ENCODE measurements around the gene CADM4.

Gene CADM4

GRCh38 chr19:43681821-43682220 lies 42.2 kb upstream of the CADM4 start:
- no peak for DNase-seq
- Histone ChIP-seq H3K4me3 (ENCODE audit: low read depth in 1 of 2, low read length in 2 of 2) (no peak overlapping the region), H4K20me1 (ENCODE audit: insufficient read depth, low read length) (no peaks in the 10 kb centered on the region), H3K9me3 (ENCODE audit: insufficient read depth, low read length, severe bottlenecking) (no peaks in the 10 kb centered on the region), H3K36me3 (ENCODE audit: insufficient read depth, low read length) (no peaks in the 10 kb centered on the region), H3K79me2 (ENCODE audit: insufficient read depth, low read length) (no peaks in the 10 kb centered on the region), H3K27ac (ENCODE audit: low read length) (no peak overlapping the region), H3K4me1 (ENCODE audit: insufficient read depth, low read length) (no peaks in the 10 kb centered on the region), H2AFZ (ENCODE audit: low read depth, low read length) (no peak overlapping the region), H3K4me2 (ENCODE audit: insufficient read depth, low read length) (no peak overlapping the region), H3K9ac (ENCODE audit: low read depth, low read length) (no peak overlapping the region), H3K27me3 (ENCODE audit: insufficient read depth, low read length, poor library complexity) (no peaks in the 10 kb centered on the region)
- ATAC-seq (ENCODE audit: insufficient read depth, low read depth): no peak
- TF ChIP-seq CTCF (IDR thresholded peaks at IDR 0.05; ENCODE audit: borderline replicate concordance, extremely low read depth, low read length, poor library complexity, severe bottlenecking) (no peak), EZH2 (IDR thresholded peaks at IDR 0.05; ENCODE audit: borderline replicate concordance, low read depth, low read length, severe bottlenecking) (no peak)

GRCh38 chr19:43678512-43679261 lies 39.0 kb upstream of the CADM4 start:
- no peak for ATAC-seq (ENCODE audit: insufficient read depth, low read depth)
- H3K27ac ChIP-seq (ENCODE audit: low read length): no peak overlapping the region

GRCh38 chr19:43675906-43676305 lies 36.3 kb upstream of the CADM4 start:
- Histone ChIP-seq H3K9me3 (ENCODE audit: insufficient read depth, low read length, severe bottlenecking) (no peaks in the 10 kb centered on the region), H3K27ac (ENCODE audit: low read length) (no peak overlapping the region), H3K79me2 (ENCODE audit: insufficient read depth, low read length) (no peaks in the 10 kb centered on the region), H3K4me1 (ENCODE audit: insufficient read depth, low read length) (no peaks in the 10 kb centered on the region), H2AFZ (ENCODE audit: low read depth, low read length) (no peak overlapping the region), H3K4me2 (ENCODE audit: insufficient read depth, low read length) (no peak overlapping the region), H3K27me3 (ENCODE audit: insufficient read depth, low read length, poor library complexity) (peaks cover 4% of the 10 kb centered on the region), H3K36me3 (ENCODE audit: insufficient read depth, low read length) (no peaks in the 10 kb centered on the region), H3K9ac (ENCODE audit: low read depth, low read length) (no peak overlapping the region), H3K4me3 (ENCODE audit: low read depth in 1 of 2, low read length in 2 of 2) (no peak overlapping the region), H4K20me1 (ENCODE audit: insufficient read depth, low read length) (no peaks in the 10 kb centered on the region)
- ATAC-seq (ENCODE audit: insufficient read depth, low read depth) (no peak), DNase-seq (no peak)
- no peak for TF ChIP-seq EZH2 (IDR thresholded peaks at IDR 0.05; ENCODE audit: borderline replicate concordance, low read depth, low read length, severe bottlenecking)
- TF ChIP-seq CTCF (IDR thresholded peaks at IDR 0.05; ENCODE audit: borderline replicate concordance, extremely low read depth, low read length, poor library complexity, severe bottlenecking): no peak

More at GRCh38 chr19:43678512-43679261, 39.0 kb upstream of the CADM4 start:
- H3K36me3 ChIP-seq (ENCODE audit: insufficient read depth, low read length): no peaks in the 10 kb centered on the region
- H2AFZ ChIP-seq (ENCODE audit: low read depth, low read length): no peak overlapping the region
- H3K4me3 ChIP-seq (ENCODE audit: low read depth in 1 of 2, low read length in 2 of 2): no peak overlapping the region
- H3K9ac ChIP-seq (ENCODE audit: low read depth, low read length): no peak overlapping the region
- no peaks in the 10 kb centered on the region for H3K9me3 ChIP-seq (ENCODE audit: insufficient read depth, low read length, severe bottlenecking)
- H3K4me2 ChIP-seq (ENCODE audit: insufficient read depth, low read length): no peak overlapping the region
- no peaks in the 10 kb centered on the region for H4K20me1 ChIP-seq (ENCODE audit: insufficient read depth, low read length)
- TF ChIP-seq EZH2 (IDR thresholded peaks at IDR 0.05; ENCODE audit: borderline replicate concordance, low read depth, low read length, severe bottlenecking) (no peak), CTCF (IDR thresholded peaks at IDR 0.05; ENCODE audit: borderline replicate concordance, extremely low read depth, low read length, poor library complexity, severe bottlenecking) (no peak)
- no peaks in the 10 kb centered on the region for H3K27me3 ChIP-seq (ENCODE audit: insufficient read depth, low read length, poor library complexity)
- DNase-seq: no peak
- H3K4me1 ChIP-seq (ENCODE audit: insufficient read depth, low read length): no peaks in the 10 kb centered on the region
- H3K79me2 ChIP-seq (ENCODE audit: insufficient read depth, low read length): no peaks in the 10 kb centered on the region
